C4-2B (cell line): ENCODE results near the gene MMS19.

Source experiments
- CTCF ChIP-seq: fragments of 450-650 bp; conservative IDR thresholded peaks from 2 replicates; pipeline ENCODE4 v1.5.1; 2017; ENCODE audit warnings: mild to moderate bottlenecking
- ZFX ChIP-seq: fragments of 450-650 bp; IDR thresholded peaks from 2 replicates; pipeline ENCODE4 v1.6.1; 2017

DNA sequence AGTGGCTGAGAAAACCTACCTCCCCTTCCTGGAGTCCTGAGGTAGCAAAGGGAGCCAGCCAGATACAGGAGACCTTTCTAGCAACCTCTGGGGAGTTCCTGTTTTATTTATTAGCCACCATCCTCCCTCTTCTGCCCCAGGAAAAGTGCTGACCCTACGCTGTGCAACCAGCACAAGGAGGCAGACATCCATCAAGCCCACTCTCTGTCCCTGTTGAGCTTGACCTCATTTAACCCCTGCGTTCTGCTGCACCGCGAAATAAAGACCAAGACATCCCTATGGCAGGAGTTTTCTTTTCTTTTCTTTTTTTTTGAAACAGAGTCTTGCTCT lies 49.0 kb upstream of the MMS19 start:
- no peak for TF ChIP-seq CTCF
- TF ChIP-seq ZFX = no peak
